Measurements from ENCODE around the gene FBXW11.

- TF ChIP-seq SP1 (IDR thresholded peaks at IDR 0.05; ENCODE audit: low read depth) (no peak), POLR2A (IDR thresholded peaks at IDR 0.05; ENCODE audit: borderline replicate concordance, extremely low read depth, insufficient read depth, insufficient read length) (no peak)
Observed at GRCh38 chr5:171895081-171895480, 111.4 kb downstream of the FBXW11 start.
